ENCODE measurements around the gene SIRT5.

The SIRT5 gene

GRCh38 chr6:13550656-13551055, 23.7 kb upstream of the SIRT5 start:
- in situ Hi-C loops (cut with HindIII; ENCODE audit: low sequenced_read_pairs), result no loop called here

DNA sequence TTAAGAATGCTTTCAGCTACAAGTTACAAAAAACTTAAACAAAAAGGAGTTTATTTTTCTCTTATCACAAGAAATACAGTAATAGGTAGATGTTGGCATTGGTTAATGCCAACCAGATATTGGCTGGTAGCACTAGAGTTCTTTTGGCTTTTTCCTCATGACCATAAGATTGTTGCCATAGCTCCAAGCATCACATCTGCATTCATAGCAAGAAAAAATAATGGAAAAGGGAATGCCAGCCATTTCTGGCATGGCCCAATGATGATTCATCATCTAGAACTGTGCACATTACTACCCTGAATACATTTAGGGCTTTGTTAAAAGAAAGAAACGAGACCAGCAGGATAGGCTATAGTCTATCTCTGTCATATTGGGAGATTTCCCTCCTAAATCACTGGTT, 20.8 kb upstream of the SIRT5 start:
- in situ Hi-C loops (cut with HindIII; ENCODE audit: low sequenced_read_pairs), result no loop called here

DNA sequence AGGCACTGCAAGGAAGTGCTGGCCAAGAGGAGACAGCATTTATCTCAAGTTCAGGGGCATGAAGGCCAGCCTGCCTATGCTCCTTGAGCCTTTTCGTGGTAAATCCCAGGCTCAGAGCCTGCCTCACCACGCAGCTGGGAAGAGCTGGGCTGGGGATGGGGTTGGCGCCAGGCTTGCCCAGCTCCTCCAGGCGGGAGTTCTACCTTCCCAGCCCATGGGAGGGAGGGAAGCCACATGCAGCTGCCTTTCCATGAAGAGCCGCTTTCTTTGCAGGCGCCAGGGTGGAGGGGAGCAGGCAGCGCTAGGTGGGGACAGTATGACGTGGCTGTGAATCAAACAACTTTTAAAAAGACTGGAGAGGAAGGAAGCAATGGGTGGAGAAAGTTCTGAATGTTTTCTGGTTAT, 19.5 kb upstream of the SIRT5 start:
- in situ Hi-C loops (cut with HindIII; ENCODE audit: low sequenced_read_pairs), result no loop called here

GRCh38 chr6:13557841-13558240, 16.6 kb upstream of the SIRT5 start:
- in situ Hi-C loops (cut with HindIII; ENCODE audit: low sequenced_read_pairs), result no loop called here

DNA sequence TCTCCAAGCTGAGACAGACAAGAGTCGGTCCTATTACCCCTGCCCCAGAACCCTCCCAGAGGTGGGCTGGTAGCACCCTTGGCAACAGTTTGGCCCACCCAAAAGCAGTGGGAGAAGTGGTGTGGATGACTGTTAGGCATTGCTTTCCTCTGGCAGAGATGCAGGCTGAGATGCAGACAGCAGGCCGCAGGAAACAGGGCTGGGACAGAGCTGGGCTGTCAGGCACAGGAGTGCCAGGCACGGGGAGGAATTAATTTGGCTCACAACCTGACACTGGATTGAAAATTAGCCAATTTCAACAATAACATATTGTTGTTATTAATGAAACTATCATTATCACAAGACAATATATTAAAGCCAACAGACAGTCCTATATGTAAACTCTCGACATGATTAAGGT, 15.7 kb upstream of the SIRT5 start:
- in situ Hi-C loops (cut with HindIII; ENCODE audit: low sequenced_read_pairs), result no loop called here

- in situ Hi-C loops (cut with HindIII; ENCODE audit: low sequenced_read_pairs), result no loop called here
Measured at GRCh38 chr6:13559251-13559650, 15.2 kb upstream of the SIRT5 start.

DNA sequence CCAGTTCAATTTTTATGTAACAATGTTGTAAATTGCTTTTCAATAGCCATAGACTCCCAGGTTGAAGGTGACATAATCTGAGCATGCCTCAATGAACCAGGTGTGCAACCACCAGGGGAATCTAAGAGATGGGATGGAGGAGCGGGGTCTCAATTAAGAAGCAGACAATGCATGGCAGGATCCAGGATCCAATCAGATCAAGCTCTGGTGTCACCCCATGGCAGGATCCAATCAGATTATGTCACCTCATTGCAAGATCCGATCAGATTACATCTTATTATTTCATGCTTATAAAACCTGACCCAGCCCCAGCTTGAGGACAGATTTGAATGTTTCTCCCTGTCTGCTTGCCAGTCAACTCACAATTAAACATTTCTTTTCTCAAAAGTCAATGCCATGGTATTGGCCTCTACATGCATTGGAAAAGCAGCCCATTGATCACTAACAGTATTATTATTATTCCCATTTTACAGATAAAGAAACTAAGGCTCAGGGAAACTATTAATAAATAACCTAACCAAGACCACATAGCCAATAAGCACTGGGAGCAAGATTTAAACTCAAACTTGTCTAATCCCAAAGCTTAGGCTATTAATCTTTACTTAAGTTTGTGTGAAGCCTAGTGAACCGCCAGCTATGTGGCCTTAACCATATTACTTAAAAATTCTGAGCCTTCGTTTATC, 14.3 kb upstream of the SIRT5 start:
- in situ Hi-C loops (cut with HindIII; ENCODE audit: low sequenced_read_pairs), result no loop called here

DNA sequence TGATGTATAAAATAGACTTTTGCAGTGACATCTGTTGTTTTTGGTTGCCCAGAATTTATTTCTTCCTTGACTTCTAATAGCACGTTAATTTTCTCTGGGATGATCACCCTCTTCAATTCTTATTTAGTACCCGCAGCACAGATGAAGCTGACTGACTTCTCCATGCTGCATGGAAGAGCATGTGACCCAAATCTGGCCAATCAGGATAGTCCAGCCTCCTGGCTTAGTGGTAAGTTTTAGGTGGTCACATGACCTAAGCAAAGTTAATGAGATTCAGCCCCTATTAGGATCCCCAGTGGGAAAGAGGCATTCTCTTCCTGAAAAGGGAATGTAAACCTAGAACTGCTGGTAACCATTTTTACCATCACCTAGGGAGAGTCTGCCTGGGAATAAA, 13.8 kb upstream of the SIRT5 start:
- in situ Hi-C loops (cut with HindIII; ENCODE audit: low sequenced_read_pairs), result no loop called here

- in situ Hi-C loops (cut with HindIII; ENCODE audit: low sequenced_read_pairs), result no loop called here
Measured at GRCh38 chr6:13561624-13562267, 12.7 kb upstream of the SIRT5 start.

DNA sequence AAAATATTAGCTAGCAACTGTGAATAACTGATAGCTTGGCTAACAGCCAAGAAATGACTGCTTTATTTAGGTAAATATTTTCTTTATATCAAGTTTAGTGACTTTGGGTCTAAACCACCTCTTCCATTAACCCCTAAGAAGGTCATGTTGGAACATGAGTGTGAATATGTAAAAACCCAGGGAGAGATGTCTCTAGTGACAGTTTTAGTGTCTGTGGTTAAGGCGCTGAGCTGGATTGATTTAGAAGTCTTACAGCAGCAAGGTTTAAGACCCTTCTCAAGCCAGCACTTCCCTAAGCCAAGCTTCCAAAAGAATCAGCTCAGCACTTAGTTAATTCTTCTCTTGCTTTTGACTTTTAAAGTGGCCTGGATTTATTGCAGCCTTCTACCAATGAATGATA, 11.4 kb upstream of the SIRT5 start:
- in situ Hi-C loops (cut with HindIII; ENCODE audit: low sequenced_read_pairs), result no loop called here

- in situ Hi-C loops (cut with HindIII; ENCODE audit: low sequenced_read_pairs), result no loop called here
Measured at GRCh38 chr6:13565921-13566320, 8.5 kb upstream of the SIRT5 start.

- in situ Hi-C loops (cut with HindIII; ENCODE audit: low sequenced_read_pairs), result no loop called here
Measured at GRCh38 chr6:13566500-13566899, 7.9 kb upstream of the SIRT5 start.

DNA sequence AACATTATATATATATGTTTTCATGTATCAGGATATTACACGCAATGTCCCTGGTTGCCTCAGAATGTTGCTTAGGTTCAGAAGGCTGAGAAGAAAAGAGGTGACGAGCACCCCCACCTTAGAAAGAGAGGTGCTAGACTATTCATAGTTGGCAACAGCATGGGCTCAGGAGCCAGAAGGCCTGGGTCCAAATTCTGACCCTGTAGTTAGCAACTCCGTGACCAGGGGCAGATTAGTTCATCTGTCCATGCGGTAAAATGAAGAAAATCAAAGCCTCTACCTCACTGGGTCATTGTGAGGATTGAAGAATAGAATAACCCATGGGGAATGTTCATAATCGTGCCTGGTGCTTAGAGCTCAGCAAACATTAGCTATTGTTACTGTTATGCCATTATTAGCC, 5.4 kb upstream of the SIRT5 start:
- in situ Hi-C loops (cut with HindIII; ENCODE audit: low sequenced_read_pairs), result no loop called here

- in situ Hi-C loops (cut with HindIII; ENCODE audit: low sequenced_read_pairs), result no loop called here
Measured at GRCh38 chr6:13572240-13572639, 2.2 kb upstream of the SIRT5 start.

DNA sequence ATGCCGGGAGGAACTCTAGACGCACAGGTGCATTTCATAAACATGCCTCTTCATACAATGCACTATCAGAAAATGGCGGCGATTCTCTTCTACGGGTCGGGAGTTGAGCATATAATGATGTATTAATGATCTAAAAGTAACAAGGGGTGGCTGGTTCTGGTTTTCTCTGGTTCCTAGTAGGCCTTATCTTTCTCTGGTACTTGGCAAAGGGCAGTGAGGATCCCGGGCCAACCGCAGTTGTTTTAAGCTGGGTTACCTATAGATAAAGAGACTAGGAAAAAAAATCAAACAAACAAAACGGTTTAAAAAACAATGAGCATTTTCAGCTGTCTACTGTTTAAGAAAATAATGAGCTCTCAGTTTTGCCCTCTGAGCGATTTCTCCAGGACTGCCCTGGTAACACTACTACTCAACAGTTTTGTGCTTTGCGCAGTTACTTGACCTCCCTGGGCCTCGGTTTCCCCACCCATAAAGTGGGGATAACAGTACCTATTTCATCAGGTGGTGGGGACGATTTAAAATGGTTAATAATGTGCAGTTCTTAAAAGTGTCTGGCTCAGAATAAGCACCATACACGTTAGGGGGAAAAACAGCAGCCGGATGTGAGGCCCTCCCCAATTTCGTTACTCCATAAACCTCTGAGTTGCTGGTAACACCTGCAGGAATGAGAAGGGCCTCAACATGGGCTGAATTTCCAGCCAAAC, 1.3 kb upstream of the SIRT5 start:
- in situ Hi-C loops (cut with HindIII; ENCODE audit: low sequenced_read_pairs), result no loop called here

- in situ Hi-C loops (cut with HindIII; ENCODE audit: low sequenced_read_pairs), result no loop called here
Measured at GRCh38 chr6:13573669-13574110, 711 bp upstream of the SIRT5 start.

DNA sequence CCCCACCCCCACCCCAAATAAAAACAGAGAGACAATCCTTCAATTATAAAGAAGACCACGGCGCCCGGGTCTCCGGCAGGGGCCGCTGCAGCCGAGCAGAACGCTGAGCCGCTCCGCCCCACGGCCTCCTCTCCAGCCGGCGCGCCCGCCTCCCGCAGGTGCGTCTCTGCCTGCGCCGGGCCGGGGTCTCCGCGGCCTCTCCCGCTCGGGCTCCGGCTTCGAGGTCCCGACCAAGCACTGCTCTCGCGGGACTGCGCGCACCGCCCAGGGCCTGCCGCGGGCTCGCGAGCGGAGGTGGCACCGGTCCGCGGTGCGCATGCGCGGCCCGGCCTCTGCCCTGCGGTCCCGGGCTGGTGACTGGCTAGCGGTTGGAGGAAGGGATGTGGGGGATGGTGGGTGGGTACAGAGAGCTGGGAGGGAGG, 241 bp upstream of the SIRT5 start:
- in situ Hi-C loops (cut with HindIII; ENCODE audit: low sequenced_read_pairs), result no loop called here

DNA sequence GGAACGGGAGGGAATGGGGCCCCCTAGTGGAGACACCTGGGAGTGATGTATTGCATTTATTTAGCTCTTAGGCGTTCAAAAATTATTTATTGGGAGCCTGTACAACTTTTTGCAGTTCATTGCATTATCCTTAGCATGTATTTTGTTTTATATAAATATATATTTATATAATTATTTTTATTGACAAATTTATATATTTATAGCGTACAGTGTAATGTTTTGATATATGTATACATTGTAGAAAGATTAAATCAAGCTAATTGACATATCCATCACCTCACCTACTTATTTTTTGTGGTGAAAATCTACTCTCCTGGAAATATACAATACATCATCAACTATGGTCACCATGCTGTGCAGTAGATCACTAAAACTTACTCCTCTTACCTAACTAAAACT, 975 bp downstream of the SIRT5 start:
- in situ Hi-C loops (cut with HindIII; ENCODE audit: low sequenced_read_pairs), result no loop called here

DNA sequence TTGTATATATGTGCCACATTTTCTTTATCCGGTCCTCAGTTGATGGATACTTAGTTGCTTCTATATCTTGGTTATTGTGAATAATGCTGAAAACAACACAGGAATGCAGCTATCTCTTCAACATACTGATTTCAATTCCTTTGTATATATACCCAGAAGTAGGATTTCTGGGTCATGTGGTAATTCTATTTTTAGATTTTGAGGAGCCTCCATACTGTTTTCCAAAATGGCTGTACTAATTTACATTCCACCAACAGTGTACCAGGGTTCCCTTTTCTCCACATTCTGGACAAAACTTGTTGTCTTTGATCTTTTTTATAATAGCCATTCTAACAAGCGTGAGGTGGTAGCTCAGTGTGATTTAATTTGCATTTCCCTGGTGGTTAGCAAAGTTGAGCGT, 1.6 kb downstream of the SIRT5 start:
- in situ Hi-C loops (cut with HindIII; ENCODE audit: low sequenced_read_pairs), result no loop called here

DNA sequence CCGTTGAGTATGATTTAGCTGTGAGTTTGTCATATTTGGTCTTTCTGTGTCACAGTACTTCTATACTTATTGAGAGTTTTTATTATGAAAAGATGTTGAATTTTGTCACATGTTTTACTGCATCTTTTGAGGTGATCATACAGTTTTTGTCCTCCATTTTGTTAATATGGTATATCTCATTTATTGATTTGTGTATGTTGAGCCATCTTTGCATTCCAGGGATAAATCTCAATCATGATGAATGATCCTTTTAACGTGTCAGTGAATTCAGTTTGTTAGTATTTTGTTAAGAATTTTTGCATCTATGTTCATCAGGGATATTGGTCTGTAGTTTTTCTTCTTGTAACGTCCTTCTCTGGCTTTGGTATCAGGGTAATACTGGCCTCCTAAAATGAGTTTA, 3.5 kb downstream of the SIRT5 start:
- in situ Hi-C loops (cut with HindIII; ENCODE audit: low sequenced_read_pairs), result no loop called here

DNA sequence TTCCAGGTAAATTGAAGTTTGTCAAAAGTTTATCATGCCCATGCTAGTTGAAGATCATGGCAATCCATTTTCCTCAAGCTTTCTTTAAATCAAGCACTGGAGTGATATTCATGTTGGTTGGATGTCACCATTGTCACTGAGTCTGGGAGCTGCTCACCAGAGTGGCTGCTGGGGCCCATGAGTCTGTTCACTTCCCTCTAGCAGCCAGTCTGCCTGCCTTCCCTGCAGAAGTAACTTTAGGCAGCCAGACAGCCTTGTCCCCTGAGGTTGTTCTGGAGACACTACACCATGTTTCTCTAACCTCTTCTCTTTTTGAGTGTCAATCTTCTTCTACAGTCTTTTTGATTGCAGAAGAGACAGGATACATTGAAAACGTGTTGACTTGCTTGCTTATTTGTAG, 5.5 kb downstream of the SIRT5 start:
- in situ Hi-C loops (cut with HindIII; ENCODE audit: low sequenced_read_pairs), result no loop called here

- in situ Hi-C loops (cut with HindIII; ENCODE audit: low sequenced_read_pairs), result no loop called here
Measured at GRCh38 chr6:13581700-13582229, 7.4 kb downstream of the SIRT5 start.
